Measurements from ENCODE around the gene TLR4.

TLR4 gene

GRCh38 chr9:117704024-117704575, at the start of gene TLR4:
TSS of gene TLR4 (plus strand) at chr9:117704403. CDS start at chr9:117704473, 70 bp downstream.
- peak; percentile 80 for DNase-seq

DNA sequence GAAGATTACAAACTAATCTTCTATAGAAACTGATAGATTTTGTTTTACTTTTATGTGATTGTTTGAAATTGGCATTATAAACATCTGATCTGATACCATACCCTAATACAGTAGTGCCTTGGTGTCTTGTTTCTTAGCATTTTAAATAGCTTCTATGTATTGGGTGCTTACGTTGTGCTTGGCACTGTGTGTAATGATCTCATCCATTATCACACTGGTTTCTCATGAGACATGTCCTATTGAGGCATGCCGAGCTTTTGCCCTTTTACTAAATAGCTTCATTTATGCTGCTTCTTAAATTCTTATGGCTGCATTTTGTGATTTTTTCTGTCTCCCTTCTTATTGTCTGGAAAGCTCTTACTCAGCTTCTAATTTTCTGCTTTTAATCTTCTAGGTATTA, 48.2 kb upstream of the TLR4 start:
- DNase-seq = no peak

DNA sequence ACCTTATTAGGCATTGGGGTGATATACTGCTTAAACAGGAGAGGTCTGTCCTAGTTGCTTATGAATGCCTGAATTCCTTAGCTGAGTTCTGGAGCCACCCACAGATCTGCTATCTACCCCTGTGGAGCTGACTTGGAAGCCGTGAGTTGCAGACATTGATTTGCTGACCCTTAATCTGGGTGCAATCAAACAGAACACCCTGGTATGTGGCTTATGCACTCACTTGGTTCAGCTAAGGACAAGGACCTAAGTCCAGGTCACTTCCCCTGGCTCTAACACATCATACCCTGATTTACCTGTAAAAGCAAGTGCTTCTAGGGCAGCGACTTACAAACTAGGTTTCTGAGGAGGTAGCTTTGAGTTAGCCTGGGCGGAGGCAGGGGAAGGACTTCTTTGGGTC, 41.6 kb upstream of the TLR4 start:
- DNase-seq = no peak

GRCh38 chr9:117664419-117664818, 39.8 kb upstream of the TLR4 start:
- no peak for DNase-seq

DNA sequence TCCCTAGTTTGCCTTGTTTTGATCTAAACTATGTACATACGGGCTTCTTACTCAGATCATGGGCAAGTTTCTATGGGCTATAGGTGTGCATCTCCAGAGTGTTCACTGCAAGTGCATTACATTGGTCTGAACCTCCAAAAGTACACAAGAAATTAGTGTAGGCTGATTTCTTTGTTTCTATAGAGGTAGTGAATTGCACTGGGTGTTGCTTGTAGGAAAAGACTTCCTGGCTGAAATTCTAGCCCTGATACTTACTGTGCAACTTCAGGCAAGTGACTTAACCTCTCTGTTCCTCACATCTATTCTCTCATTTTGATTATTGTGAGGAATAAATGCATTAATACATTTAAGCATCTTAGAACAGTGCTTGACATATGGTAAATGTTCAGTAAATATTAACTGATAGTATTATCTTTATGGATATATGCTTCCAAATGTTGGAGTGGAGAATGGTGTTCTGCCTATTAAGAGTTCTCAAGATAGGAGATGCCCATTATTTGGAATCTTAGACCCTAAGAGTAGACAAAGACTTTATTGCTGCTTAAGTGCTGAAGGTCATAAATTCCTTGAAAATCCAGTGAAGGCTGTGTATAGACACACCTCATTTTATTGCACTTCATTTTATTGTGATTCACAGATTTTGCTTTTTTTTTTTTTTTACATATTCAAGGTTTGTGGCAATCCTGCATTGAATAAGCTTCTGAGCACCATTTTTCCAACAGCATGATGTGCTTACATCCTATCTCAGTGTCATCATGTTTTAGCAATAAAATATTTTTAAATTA, 38.4 kb upstream of the TLR4 start:
- DNase-seq = no peak

DNA sequence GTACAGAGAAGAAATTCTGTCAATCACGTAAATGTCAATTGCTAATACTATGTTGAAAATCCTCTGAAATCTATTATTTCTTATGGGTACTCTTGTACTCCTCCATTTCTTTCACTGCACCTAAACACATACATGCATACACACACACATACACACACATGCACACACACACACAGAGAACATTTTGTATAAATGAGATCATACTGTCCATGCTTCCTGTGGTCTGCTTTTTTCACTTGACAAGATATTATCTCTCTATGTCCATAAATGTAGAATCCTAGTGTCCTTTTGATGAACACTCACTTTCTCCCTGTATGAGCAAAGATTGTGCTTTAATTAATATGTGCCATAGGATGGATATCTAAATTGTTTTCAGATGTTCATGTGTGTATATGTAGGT, 32.7 kb upstream of the TLR4 start:
- DNase-seq = no peak

DNA sequence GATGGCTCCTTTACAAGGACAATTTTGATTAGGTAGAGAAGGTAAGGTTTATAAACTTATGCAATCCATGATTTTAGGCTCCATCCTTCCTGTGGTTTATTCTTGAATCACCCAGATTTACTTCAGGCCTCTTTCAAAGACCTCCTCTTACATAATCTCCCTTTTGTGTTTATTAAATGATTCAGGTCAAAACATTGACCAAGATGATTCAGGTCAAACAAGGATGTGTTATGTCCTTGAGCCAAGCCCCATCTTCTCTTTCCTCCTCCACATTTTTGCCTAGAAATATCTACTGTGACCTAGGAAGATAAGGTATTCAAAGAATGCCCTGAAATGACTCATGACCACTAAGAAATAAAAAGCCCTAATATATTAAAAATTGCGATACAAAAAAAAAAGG, 31.8 kb upstream of the TLR4 start:
- DNase-seq = no peak

GRCh38 chr9:117677572-117677971, 26.6 kb upstream of the TLR4 start:
- no peak for DNase-seq

- no peak for DNase-seq
Measured at GRCh38 chr9:117678871-117679270, 25.3 kb upstream of the TLR4 start.

DNA sequence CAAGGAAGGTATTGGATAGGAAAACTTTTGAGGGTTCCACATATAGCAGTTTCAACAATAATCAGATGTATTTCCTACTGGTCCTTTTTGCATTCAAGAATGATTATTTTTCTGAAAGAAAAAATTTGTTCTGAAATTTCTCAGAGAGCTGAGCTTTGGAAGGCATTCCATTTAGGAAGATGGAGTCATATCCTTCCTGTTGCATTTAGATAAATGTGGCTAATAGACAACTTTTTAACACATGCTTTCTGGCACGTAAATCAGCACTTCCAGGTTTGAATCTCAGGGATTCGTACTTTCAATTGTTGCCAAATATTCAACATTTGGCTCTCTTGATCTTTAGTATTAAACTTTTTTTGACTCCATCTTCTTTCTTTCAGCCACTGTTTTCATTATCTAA, 24.8 kb upstream of the TLR4 start:
- DNase-seq = no peak

DNA sequence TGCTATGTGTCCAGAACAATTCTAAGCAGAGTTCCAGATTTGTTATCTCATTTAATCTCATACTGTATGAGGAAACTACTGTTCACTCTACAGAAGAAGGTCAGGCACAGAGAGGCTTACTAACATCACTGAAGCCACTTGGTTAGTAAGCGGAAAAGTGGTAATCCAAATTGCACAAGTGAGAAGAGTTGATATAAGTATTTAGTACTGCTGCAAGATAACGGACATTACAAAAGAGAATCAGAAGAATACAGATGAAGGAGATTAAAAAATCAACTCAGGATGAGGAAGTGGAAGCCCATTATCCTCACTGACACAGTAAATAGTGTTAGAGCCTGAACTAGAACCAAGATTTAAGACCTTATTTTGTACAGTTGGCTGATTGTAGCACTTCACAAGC, 22.3 kb upstream of the TLR4 start:
- no peak for DNase-seq

GRCh38 chr9:117682955-117683710, 21.1 kb upstream of the TLR4 start:
- peak; percentile 72 for DNase-seq

- DNase-seq = peak; percentile 79
Measured at GRCh38 chr9:117687532-117687931, 16.7 kb upstream of the TLR4 start.

DNA sequence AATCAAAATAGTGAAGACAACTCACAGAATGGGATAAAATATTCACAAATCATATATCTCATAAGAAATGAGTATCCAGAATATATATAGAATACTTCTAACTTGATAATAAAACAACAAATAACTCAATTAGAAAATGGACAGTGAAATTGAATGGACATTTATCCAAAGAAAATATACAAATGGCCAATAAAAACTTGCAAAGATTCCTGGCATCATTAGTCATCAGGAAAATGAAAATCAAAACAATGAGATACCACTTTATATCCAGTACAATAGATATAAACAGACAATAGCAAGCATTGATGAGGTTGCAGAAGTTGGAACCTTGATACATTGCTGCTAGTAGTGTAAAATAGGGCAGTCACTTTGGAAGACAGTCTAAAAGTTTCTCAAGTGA, 12.8 kb upstream of the TLR4 start:
- no peak for DNase-seq

DNA sequence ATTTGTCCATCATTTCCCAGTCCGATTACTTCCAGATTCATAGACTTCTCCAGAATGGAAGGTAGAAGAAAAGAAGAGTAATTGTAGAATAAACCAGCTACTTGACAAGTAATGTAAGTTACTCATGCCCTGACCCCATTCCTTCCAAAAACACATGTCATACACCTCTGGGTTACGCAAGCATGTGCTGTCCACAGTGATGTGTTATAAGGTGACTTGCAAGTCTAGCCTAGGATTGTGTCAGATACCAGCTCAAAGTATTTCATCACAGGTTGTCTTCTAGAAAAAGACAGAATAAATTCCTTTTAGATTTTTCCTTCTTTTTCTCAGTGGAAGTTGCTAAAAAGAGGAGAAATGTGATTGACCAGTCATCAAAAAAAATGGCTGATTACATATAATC, 8.0 kb upstream of the TLR4 start:
- DNase-seq = no peak

DNA sequence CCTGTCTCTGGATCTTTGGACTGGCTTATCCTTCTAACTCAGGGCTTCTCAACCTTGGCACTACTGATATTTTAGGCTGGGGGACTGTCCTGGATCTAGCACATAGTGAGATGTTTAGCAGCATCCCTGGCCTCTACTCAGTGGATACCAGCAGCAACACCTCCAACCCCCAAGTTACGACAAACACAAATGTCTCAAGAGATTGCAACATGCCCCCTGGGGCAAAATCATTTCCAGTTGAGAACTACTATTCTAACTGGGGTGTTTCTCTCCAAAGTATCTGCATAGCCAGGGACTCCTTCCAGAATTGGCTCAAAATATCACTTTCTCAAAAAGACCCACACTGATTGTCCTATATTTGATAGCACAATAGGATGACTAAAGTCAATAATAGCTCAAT, 7.2 kb upstream of the TLR4 start:
- no peak for DNase-seq

GRCh38 chr9:117703537-117703936, 666 bp upstream of the TLR4 start:
- peak; percentile 54 for DNase-seq

DNA sequence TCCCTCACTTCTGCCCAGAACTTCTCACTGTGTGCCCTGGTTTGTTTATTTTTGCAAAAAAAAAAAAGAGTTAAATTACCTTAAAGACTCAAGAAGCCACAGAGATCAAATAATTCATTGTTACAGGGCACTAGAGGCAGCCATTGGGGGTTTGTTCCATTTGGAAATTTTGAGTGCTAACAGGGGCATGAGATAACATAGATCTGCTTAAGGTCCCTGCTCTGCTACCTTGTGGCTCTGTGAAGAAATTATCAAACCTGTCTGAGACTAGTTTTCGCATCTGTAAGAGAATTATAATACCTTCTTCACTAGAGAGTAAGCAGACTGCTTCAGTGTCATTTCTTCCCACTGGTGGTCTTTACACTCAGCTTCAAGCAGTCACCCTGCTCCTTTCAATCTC, 394 bp downstream of the TLR4 start:
- no peak for DNase-seq

- DNase-seq = peak; percentile 38
Measured at GRCh38 chr9:117705386-117705785, 1.2 kb downstream of the TLR4 start.

GRCh38 chr9:117706421-117707116, 2.4 kb downstream of the TLR4 start:
- DNase-seq = peak; percentile 93

- no peak for DNase-seq
Measured at GRCh38 chr9:117707561-117707960, 3.4 kb downstream of the TLR4 start.

DNA sequence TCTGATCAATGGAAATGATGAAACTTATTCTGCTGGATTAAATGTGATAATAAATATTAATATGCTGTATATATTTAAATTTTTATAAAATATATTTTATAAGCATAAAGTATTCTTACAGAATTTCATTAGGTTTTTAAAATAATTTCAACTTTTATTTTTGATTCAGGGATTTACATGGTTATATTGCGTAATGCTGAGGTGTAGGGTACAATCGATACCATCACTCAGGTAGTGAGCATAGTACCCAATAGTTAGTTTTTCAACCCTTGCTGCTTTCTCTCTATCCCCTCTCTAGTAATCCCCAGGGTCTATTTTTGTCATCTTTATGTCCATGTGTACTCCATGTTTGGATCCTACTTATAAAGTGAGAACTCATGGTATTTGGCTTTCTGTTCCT, 5.7 kb downstream of the TLR4 start:
- no peak for DNase-seq

DNA sequence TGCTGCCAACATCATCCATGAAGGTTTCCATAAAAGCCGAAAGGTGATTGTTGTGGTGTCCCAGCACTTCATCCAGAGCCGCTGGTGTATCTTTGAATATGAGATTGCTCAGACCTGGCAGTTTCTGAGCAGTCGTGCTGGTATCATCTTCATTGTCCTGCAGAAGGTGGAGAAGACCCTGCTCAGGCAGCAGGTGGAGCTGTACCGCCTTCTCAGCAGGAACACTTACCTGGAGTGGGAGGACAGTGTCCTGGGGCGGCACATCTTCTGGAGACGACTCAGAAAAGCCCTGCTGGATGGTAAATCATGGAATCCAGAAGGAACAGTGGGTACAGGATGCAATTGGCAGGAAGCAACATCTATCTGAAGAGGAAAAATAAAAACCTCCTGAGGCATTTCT, 10.1 kb downstream of the TLR4 start:
- DNase-seq = peak; percentile 37

Measured in NCI-H69 (cell line).